Astrocyte of the cerebellum (primary cell): ENCODE measurements around the gene ACOT8.
"Not testable (repeated sequence)": the region's sequence is repeated elsewhere in the genome, so short reads cannot be mapped to it uniquely, and the experiment has no call there.

Experiments
- DNase-seq: peaks from one replicate; pipeline ENCODE4 v3.0.0-alpha.2; 2011; ENCODE audit warnings: low read depth
- H3K4me3 ChIP-seq: 2 replicates; pipeline ENCODE4 v1.5.1; 2011; ENCODE audit warnings: mild to moderate bottlenecking, low read depth, low read length, moderate library complexity
- in situ Hi-C: cut with HindIII; loops from 2 replicates; pipeline ENCODE4 v1.10.0; 2017; ENCODE audit warnings: low sequenced_read_pairs
- TF ChIP-seq, protein P1 (sequence below): IDR thresholded peaks from 2 replicates; pipeline ENCODE4 v1.5.1; 2012; ENCODE audit warnings: low read length, low read depth, moderate library complexity, mild to moderate bottlenecking; ENCODE audit errors: missing control alignments

Gene ACOT8

DNA sequence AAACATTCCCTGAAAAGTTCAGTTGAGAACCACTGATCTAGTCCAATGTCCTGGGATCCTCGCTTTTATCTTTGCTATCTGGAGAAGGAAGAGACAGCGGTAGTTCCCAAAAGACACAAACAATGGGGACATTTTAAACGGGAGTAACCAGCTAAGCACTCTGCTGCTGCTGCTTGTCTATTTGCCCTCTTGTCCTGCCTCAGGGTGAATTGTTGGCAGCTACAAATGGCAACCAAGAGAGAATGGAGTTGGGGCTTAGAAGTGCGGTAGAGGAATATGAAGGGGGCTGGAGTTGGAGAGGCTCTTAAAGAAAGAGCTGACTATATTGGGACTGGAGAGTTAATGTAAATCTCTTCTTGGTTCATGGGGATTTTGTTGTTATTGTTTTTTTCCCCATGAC, 17.4 kb upstream of the ACOT8 start:
- TF ChIP-seq, protein P1, sequence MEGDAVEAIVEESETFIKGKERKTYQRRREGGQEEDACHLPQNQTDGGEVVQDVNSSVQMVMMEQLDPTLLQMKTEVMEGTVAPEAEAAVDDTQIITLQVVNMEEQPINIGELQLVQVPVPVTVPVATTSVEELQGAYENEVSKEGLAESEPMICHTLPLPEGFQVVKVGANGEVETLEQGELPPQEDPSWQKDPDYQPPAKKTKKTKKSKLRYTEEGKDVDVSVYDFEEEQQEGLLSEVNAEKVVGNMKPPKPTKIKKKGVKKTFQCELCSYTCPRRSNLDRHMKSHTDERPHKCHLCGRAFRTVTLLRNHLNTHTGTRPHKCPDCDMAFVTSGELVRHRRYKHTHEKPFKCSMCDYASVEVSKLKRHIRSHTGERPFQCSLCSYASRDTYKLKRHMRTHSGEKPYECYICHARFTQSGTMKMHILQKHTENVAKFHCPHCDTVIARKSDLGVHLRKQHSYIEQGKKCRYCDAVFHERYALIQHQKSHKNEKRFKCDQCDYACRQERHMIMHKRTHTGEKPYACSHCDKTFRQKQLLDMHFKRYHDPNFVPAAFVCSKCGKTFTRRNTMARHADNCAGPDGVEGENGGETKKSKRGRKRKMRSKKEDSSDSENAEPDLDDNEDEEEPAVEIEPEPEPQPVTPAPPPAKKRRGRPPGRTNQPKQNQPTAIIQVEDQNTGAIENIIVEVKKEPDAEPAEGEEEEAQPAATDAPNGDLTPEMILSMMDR = no peak
- H3K4me3 ChIP-seq = no peak overlapping the region
- in situ Hi-C loops = no loop called here
- no peak for DNase-seq

DNA sequence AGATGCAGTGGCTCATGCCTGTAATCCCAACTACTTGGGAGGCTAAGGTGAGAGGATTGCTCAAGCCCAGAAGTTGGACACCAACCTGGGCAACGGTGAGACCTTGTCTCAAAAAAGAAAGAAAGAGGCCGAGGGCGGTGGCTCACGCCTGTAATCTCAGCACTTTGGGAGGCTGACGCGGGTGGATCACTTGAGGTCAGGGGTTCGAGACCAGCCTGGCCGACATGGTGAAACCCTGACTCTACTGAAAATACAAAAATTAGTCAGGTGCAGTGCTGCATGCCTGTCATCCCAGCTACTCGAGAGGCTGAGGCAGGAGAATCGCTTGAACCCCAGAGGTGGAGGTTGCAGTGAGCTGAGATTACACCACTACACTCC, 16.9 kb upstream of the ACOT8 start:
- H3K4me3 ChIP-seq, in situ Hi-C loops, DNase-seq: not testable (repeated sequence)

DNA sequence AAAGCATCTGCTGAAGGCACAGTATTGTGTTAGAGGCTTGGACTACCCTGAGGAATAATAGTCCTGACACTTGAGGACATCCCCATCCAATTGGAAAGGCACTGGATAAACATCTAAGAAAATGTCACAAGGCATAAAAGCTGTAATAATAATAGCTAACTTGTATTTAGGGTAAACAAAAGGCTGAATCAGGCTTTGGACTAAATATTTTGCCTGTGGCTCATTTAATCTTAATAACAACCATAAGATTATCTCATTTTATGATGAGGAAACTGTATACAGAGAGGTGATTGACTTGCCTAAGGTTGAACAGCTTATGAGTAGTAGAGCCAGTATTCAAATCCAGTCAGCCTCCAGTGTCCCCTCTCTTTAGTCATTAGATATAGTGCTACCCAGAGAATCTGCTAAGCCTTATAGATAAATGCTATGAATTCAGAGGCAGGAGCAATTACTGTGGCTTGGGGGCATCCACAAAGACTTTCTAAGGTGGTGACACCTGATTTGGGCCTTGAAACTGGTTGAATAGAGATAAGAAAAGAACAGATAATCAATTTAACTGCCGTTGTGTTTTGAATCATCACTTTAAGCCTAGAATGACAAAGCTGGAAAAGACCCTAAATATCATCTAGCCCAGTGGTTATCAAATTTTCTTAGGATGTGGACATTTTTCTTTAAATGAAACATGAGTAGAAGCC, 16.4 kb upstream of the ACOT8 start:
- TF ChIP-seq, protein P1 = no peak
- H3K4me3 ChIP-seq = no peak overlapping the region
- no peak for DNase-seq
- in situ Hi-C loops = no loop called here

DNA sequence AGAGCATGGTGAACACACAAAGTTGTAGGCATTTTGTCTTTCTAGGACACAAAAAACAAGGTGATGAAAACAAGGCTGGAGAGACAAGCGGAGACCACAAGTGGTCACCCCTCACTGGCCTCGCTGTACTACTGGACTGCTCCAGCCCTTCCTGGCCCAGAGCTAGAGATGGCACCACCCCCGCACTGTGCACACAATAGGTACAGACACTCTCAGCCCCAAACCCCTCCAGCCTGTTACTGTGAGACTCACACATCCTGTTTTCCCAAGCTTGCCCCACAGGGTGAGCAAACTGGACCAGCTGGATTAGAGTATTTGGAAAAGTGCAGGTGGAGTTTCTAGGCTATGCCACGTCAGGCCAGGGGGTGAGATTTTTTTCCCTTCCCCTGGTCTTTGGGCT, 15.4 kb upstream of the ACOT8 start:
- no peak overlapping the region for H3K4me3 ChIP-seq
- TF ChIP-seq, protein P1 = no peak
- in situ Hi-C loops = no loop called here
- DNase-seq = no peak

DNA sequence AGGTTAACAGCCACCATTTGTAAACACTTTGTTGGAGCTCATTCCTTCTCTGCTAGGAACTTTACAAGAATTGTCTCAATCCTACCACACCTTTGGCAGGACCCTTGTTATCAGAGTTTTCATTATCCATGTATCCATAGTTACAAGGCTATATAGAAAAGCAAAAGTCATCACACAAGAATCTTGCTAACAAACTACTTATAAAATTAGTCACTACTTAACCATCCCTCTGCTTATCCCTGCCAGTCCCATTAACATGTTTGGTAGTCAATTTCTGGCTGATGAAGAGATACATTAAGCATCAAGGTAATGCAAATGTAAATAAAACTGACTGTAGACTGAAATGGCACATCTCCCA, 10.6 kb upstream of the ACOT8 start:
- no peak overlapping the region for H3K4me3 ChIP-seq

DNA sequence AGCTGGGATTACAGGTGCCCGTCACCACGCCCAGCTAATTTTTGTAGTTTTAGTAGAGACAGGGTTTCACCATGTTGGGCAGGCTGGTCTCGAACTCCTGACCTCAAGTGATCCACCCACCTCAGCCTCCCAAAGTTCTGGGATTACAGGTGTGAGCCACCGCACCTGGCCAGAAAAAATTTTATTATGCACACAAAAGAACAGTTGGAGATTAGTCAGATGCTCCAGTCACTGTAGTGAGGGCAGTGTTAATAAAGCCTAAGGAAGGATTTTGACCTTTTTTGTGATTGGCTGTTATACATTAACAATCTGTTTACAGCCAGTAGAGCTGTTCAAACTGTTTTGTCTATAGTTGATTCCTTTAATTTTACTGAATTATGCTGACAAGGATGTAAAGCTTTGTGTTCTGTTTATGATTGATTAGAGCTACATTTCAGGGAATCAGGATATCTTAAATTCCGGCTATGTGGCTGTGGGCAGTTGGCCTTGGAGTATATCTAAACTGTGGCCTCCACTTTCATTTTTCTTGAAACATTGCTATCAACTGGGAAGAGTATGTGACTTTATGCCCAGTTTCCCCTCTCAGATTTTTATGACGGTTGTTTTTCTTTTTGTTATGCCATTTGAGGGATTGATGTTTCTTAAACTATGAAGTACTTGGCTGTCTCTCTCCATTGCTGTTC, 10.1 kb upstream of the ACOT8 start:
- no peak overlapping the region for H3K4me3 ChIP-seq
- in situ Hi-C loops = no loop called here
- TF ChIP-seq, protein P1 = no peak
- DNase-seq = no peak

More for the DNA sequence above, 10.6 kb upstream of the ACOT8 start:
- in situ Hi-C loops = no loop called here
- TF ChIP-seq, protein P1 = no peak
- peak; percentile 59 for DNase-seq

DNA sequence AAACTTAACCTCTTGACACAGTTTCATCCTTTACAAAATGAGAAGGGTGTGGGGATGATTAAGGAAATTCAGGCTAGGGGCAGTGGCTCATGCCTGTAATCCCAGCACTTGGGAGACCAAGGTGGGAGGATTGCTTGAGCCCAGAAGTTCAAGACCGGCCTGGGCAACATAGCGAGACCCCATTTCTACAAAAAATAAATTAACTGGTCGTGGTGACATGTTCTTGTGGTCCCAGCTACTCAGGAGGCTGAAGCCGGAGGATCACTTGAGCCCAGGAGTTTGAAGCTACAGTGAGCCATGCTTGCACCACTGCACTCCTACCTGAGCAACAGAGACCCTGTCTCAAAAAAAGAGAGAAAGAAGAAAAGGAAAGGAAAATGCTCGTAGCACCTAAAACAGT, 9.3 kb upstream of the ACOT8 start:
- TF ChIP-seq, protein P1 = no peak
- in situ Hi-C loops = no loop called here
- H3K4me3 ChIP-seq = no peak overlapping the region
- DNase-seq = no peak
